K562 (cell line): ENCODE measurements around the gene YOD1. TPM values are rescaled to one million over a fixed set of nuclear protein-coding genes. Genes with fewer than 3 reads are reported as not detected.

Source experiments
- ATF2 ChIP-seq: sonication (generic); formaldehyde crosslinking; IDR thresholded peaks from 2 replicates; pipeline ENCODE4 v1.8.1; 2022; ENCODE audit warnings: missing genetic modification reagents
- FOXA3 ChIP-seq, 2 experiments: fragments of 450-650 bp in 1 of 2; sonication (generic) in 1 of 2; formaldehyde crosslinking; IDR thresholded peaks in 1 of 2; conservative IDR thresholded peaks in 1 of 2; 2 replicates each; pipeline versions ENCODE4 v1.4.0 to v1.8.0; 2020 to 2022; ENCODE audit warnings: mild to moderate bottlenecking in 2 of 2, missing genetic modification reagents in 1 of 2
- GATAD2A ChIP-seq: fragments of 450-650 bp; IDR thresholded peaks from 2 replicates; pipeline ENCODE4 v1.6.1; 2017
- HDAC2 ChIP-seq: fragments of 450-650 bp; IDR thresholded peaks from 2 replicates; pipeline ENCODE4 v1.6.1; 2016; ENCODE audit warnings: mild to moderate bottlenecking
- JUN ChIP-seq, 2 experiments: sonication (generic) in 1 of 2; formaldehyde crosslinking in 1 of 2; IDR thresholded peaks; 2 replicates each; pipeline versions ENCODE4 v1.6.1 to v1.8.0; 2012 to 2022; ENCODE audit warnings: borderline replicate concordance in 2 of 2, mild to moderate bottlenecking in 2 of 2, improper control_type of control experiment in 1 of 2, low read depth in 1 of 2, low read length in 1 of 2, missing genetic modification reagents in 1 of 2
- MBD1 ChIP-seq: fragments of 250-450 bp; sonication (Bioruptor Pico); IDR thresholded peaks from 2 replicates; pipeline ENCODE4 v1.8.0; 2022; ENCODE audit warnings: inconsistent platforms
- MEIS2 ChIP-seq: fragments of 450-650 bp; IDR thresholded peaks from 2 replicates; pipeline ENCODE4 v1.6.1; 2014; ENCODE audit warnings: mild to moderate bottlenecking; ENCODE audit not compliant: partially characterized antibody
- MYBL2 ChIP-seq, 2 experiments: fragments of 450-650 bp in 1 of 2; sonication (generic) in 1 of 2; formaldehyde crosslinking in 1 of 2; IDR thresholded peaks; 2 replicates each; pipeline versions ENCODE4 v1.6.1 to v1.8.1; 2017 to 2022; ENCODE audit warnings: borderline replicate concordance in 1 of 2, inconsistent platforms in 1 of 2, low read depth in 1 of 2, mild to moderate bottlenecking in 1 of 2, missing genetic modification reagents in 1 of 2, moderate library complexity in 1 of 2
- NCOA4 ChIP-seq: fragments of 450-650 bp; IDR thresholded peaks from 2 replicates; pipeline ENCODE4 v1.6.1; 2018; ENCODE audit warnings: mild to moderate bottlenecking; ENCODE audit not compliant: partially characterized antibody
- NR3C1 ChIP-seq: sonication (generic); formaldehyde crosslinking; IDR thresholded peaks from 2 replicates; pipeline ENCODE4 v1.8.1; 2022; ENCODE audit warnings: missing genetic modification reagents
- NUFIP1 ChIP-seq: fragments of 450-650 bp; IDR thresholded peaks from 2 replicates; pipeline ENCODE4 v1.6.1; 2018; ENCODE audit not compliant: partially characterized antibody
- PRPF4 ChIP-seq: fragments of 200-400 bp; formaldehyde crosslinking; IDR thresholded peaks from one replicate; pipeline ENCODE4 v1.6.1; 2017; ENCODE audit warnings: low read length, low read depth, mild to moderate bottlenecking; ENCODE audit not compliant: insufficient read depth, poor library complexity, severe bottlenecking
- RAD21 ChIP-seq, 2 experiments: fragments of 250-450 bp in 1 of 2; fragments of 450-650 bp in 1 of 2; sonication (Bioruptor Pico) in 1 of 2; formaldehyde crosslinking in 1 of 2; IDR thresholded peaks in 1 of 2; conservative IDR thresholded peaks in 1 of 2; 2 replicates each; pipeline versions ENCODE4 v1.4.0 to v1.8.0; 2020 to 2022; ENCODE audit warnings: mild to moderate bottlenecking in 2 of 2, moderate library complexity in 1 of 2
- SMARCA4 ChIP-seq: fragments of 450-650 bp; IDR thresholded peaks from 2 replicates; pipeline ENCODE4 v1.6.1; 2016
- SMARCE1 ChIP-seq: fragments of 450-650 bp; IDR thresholded peaks from 2 replicates; pipeline ENCODE4 v1.7.1; 2016; ENCODE audit warnings: mild to moderate bottlenecking
- SOX6 ChIP-seq: fragments of 450-650 bp; IDR thresholded peaks from 2 replicates; pipeline ENCODE4 v1.6.1; 2014; ENCODE audit warnings: mild to moderate bottlenecking
- TRIM28 ChIP-seq: fragments of 450-650 bp; IDR thresholded peaks from 2 replicates; pipeline ENCODE4 v1.6.1; 2017
- ZBTB49 ChIP-seq: sonication (generic); formaldehyde crosslinking; IDR thresholded peaks from 2 replicates; pipeline ENCODE4 v1.8.0; 2022; ENCODE audit warnings: missing genetic modification reagents, mild to moderate bottlenecking, borderline replicate concordance
- ZNF140 ChIP-seq: fragments of 250-450 bp; sonication (Bioruptor Pico); IDR thresholded peaks from 2 replicates; pipeline ENCODE4 v1.8.0; 2021; ENCODE audit warnings: moderate library complexity, mild to moderate bottlenecking, inconsistent platforms
- ZNF24 ChIP-seq: fragments of 450-650 bp; IDR thresholded peaks from 2 replicates; pipeline ENCODE4 v1.6.1; 2016
- ZNF639 ChIP-seq, 2 experiments: fragments of 200-800 bp in 1 of 2; sonication (Bioruptor generic) in 1 of 2; sonication (generic) in 1 of 2; formaldehyde crosslinking in 1 of 2; IDR thresholded peaks in 1 of 2; conservative IDR thresholded peaks in 1 of 2; 2 replicates each; pipeline versions ENCODE4 v1.5.0 to v1.6.1; 2016 to 2020; ENCODE audit warnings: missing compliant biosample characterization in 1 of 2, missing genetic modification characterization in 1 of 2, missing genetic modification reagents in 1 of 2
- ZNF699 ChIP-seq: fragments of 250-450 bp; sonication (Bioruptor Pico); IDR thresholded peaks from 2 replicates; pipeline ENCODE4 v1.8.0; 2021; ENCODE audit warnings: mild to moderate bottlenecking, moderate library complexity; ENCODE audit not compliant: insufficient replicate concordance
- polyA plus RNA-seq, 8 experiments: library from polyadenylated mRNA; depleted of rRNA in 4 of 8; stranded (reverse) in 5 of 8; unstranded in 3 of 8; fragments of >200 nt; fragmentation: Nextera tagmentation in 2 of 8; fragmentation: Illumina TruSeq in 1 of 8; extraction: Ambion mirVana in 2 of 8; extraction: Trizol in 1 of 8; gene quantifications; 2 replicates each; pipeline versions ENCODE4 v1.2.1 to v1.2.3, GENCODE V29; 2011 to 2014; ENCODE audit warnings: inconsistent platforms in 1 of 8, missing spikeins in 1 of 8
- total RNA-seq, 7 experiments: library from RNA; depleted of rRNA in 6 of 7; stranded (reverse); fragments of >200 nt in 6 of 7; fragmentation: Illumina TruSeq in 2 of 7; extraction: Trizol in 2 of 7; gene quantifications; 2 replicates each; pipeline versions ENCODE4 v1.2.1 to v1.2.3, GENCODE V29; 2011 to 2021; ENCODE audit warnings: low replicate concordance in 1 of 7

Gene YOD1
- total and polyA plus RNA-seq, 9 of the 15 experiments (the other 6 are each of a cell fraction or from before 2014, with no cell fraction given), result 18.2 to 78.1 (median 46.9) TPM

GRCh38 chr1:207034998-207035397, 16.0 kb downstream of the YOD1 start (continued):
- TF ChIP-seq ATF2 (CRISPR knock-in tag) (no peak), MBD1 (CRISPR knock-in tag) (no peak), RAD21 (CRISPR knock-in tag; conservative IDR thresholded peaks at IDR 0.05 in 1 of 2, IDR thresholded peaks at IDR 0.05 in 1 of 2) (peak in 1 of 2 experiments; percentile 17; a peak in 1 of 4 replicates), PRPF4 (no peak), SOX6 (no peak), MEIS2 (peak; percentile 85), ZNF24 (no peak), NCOA4 (no peak), SMARCE1 (no peak), NUFIP1 (no peak), TRIM28 (no peak), MYBL2 (IDR thresholded peaks at IDR 0.05; ENCODE audit: low read depth) (no peak), MYBL2 (CRISPR knock-in tag; IDR thresholded peaks at IDR 0.05; ENCODE audit: borderline replicate concordance) (no peak), HDAC2 (no peak), ZNF140 (CRISPR knock-in tag) (no peak), GATAD2A (no peak), ZNF699 (CRISPR knock-in tag) (no peak), ZNF639 (CRISPR knock-in tag; conservative IDR thresholded peaks at IDR 0.05 in 1 of 2, IDR thresholded peaks at IDR 0.05 in 1 of 2) (no peak), SMARCA4 (no peak; the same call in 1 of the 2 replicates), ZBTB49 (CRISPR knock-in tag) (no peak), NR3C1 (CRISPR knock-in tag) (no peak), FOXA3 (CRISPR knock-in tag; conservative IDR thresholded peaks at IDR 0.05 in 1 of 2, IDR thresholded peaks at IDR 0.05 in 1 of 2) (no peak), JUN (IDR thresholded peaks at IDR 0.05; ENCODE audit: borderline replicate concordance, low read depth, low read length) (peak; percentile 80), JUN (CRISPR knock-in tag; IDR thresholded peaks at IDR 0.05; ENCODE audit: borderline replicate concordance) (no peak)
